HG02798 (cell line): Measurements from ENCODE around the gene GRK5.
A peak's percentile ranks its signal among the peaks of the same experiment; 100 is the strongest.

Source experiments
- ATAC-seq: cut with Tn5 transposase; IDR thresholded peaks from one replicate; pipeline ENCODE4 v1.9.1; 2021; ENCODE audit warnings: mild to moderate bottlenecking; ENCODE audit not compliant: unreplicated experiment, poor library complexity

Gene GRK5

GRCh38 chr10:119290301-119291048, 83.1 kb downstream of the GRK5 start:
- ATAC-seq, result no peak

- ATAC-seq, result no peak
Measured at GRCh38 chr10:119291223-119291900, 84.0 kb downstream of the GRK5 start.

- ATAC-seq, result no peak
Measured at GRCh38 chr10:119292968-119293760, 85.8 kb downstream of the GRK5 start.

GRCh38 chr10:119296703-119297102, 89.3 kb downstream of the GRK5 start:
- no peak for ATAC-seq

- no peak for ATAC-seq
Measured at GRCh38 chr10:119297207-119297968, 90.0 kb downstream of the GRK5 start.

GRCh38 chr10:119298810-119299209, 91.4 kb downstream of the GRK5 start:
- no peak for ATAC-seq

GRCh38 chr10:119299531-119299930, 92.2 kb downstream of the GRK5 start:
- ATAC-seq, result no peak

- no peak for ATAC-seq
Measured at GRCh38 chr10:119301397-119301796, 94.0 kb downstream of the GRK5 start.

- ATAC-seq, result no peak
Measured at GRCh38 chr10:119302172-119302571, 94.8 kb downstream of the GRK5 start.

- ATAC-seq, result no peak
Measured at GRCh38 chr10:119302591-119303253, 95.4 kb downstream of the GRK5 start.

GRCh38 chr10:119303886-119304285, 96.5 kb downstream of the GRK5 start:
- ATAC-seq, result no peak

- no peak for ATAC-seq
Measured at GRCh38 chr10:119304541-119304940, 97.2 kb downstream of the GRK5 start.

- peak; percentile 41 for ATAC-seq
Measured at GRCh38 chr10:119305860-119306513, 98.6 kb downstream of the GRK5 start.

- peak; percentile 82 for ATAC-seq
Measured at GRCh38 chr10:119306514-119306951, 99.2 kb downstream of the GRK5 start.

- ATAC-seq, result no peak
Measured at GRCh38 chr10:119306986-119307392, 99.6 kb downstream of the GRK5 start.

GRCh38 chr10:119308089-119308488, 100.7 kb downstream of the GRK5 start:
- no peak for ATAC-seq

GRCh38 chr10:119308551-119309422, 101.4 kb downstream of the GRK5 start:
- ATAC-seq, result no peak

GRCh38 chr10:119309423-119309770, 102.0 kb downstream of the GRK5 start:
- peak; percentile 34 for ATAC-seq
